Ascending aorta (tissue), 2 donors: ENCODE measurements around the gene CEMIP. TPM values are rescaled to one million over a fixed set of nuclear protein-coding genes. Genes with fewer than 3 reads are reported as not detected.
A peak's percentile ranks its signal among the peaks of the same experiment; 100 is the strongest.

Experiments
- DNase-seq, 2 donors: peaks; one replicate each; pipeline ENCODE4 v3.0.0-alpha.2; 2019; ENCODE audit warnings: low spot score in 2 of 2
- H3K27ac ChIP-seq, 2 donors: fragments of 200-600 bp; sonication (generic); one replicate each; pipeline ENCODE4 v1.5.1; 2016 to 2017; ENCODE audit warnings: mild to moderate bottlenecking in 1 of 2
- H3K27me3 ChIP-seq: fragments of 200-600 bp; sonication (generic); one replicate; pipeline ENCODE4 v1.5.1; 2017
- H3K36me3 ChIP-seq, 2 donors: fragments of 200-600 bp; sonication (generic); one replicate each; pipeline ENCODE4 v1.5.1; 2016
- H3K4me1 ChIP-seq, 2 donors: fragments of 200-600 bp; sonication (generic); one replicate each; pipeline ENCODE4 v1.5.1; 2016 to 2017; ENCODE audit warnings: mild to moderate bottlenecking in 1 of 2
- H3K4me3 ChIP-seq, 2 donors: fragments of 200-600 bp; sonication (generic); one replicate each; pipeline ENCODE4 v1.5.1; 2016 to 2017; ENCODE audit warnings: mild to moderate bottlenecking in 1 of 2
- H3K9me3 ChIP-seq, 2 donors: fragments of 200-600 bp; sonication (generic); one replicate each; pipeline ENCODE4 v1.5.1; 2016
- CTCF ChIP-seq, 3 experiments: fragments of 200-600 bp in 2 of 3; fragments of 450-650 bp in 1 of 3; sonication (generic) in 2 of 3; IDR thresholded peaks; one replicate each; pipeline ENCODE4 v1.5.1; 2016 to 2019; ENCODE audit warnings: antibody characterized with exemption in 3 of 3, mild to moderate bottlenecking in 1 of 3, moderate library complexity in 1 of 3
- intact Hi-C: fragments of 100-400 bp; cut with DNase I; formaldehyde crosslinking; loops from one replicate; pipeline ENCODE4 v1.15.1; 2023
- total RNA-seq: library from RNA; depleted of rRNA; stranded (reverse); fragments of >200 nt; gene quantifications from one replicate; pipeline ENCODE4 v1.1.0, GENCODE V29; 2016

Gene CEMIP
- total RNA-seq, 1 donor from 2014 or later, result not detected

GRCh38 chr15:80836223-80836622 lies 57.1 kb downstream of the CEMIP start:
- no peaks in the 10 kb centered on the region for H3K9me3 ChIP-seq
- no peaks in the 10 kb centered on the region for H3K36me3 ChIP-seq
- no peaks in the 10 kb centered on the region for H3K27me3 ChIP-seq
- H3K4me3 ChIP-seq, result no peak overlapping the region
- H3K27ac ChIP-seq, result peak overlapping the region in 1 of 2 donors; percentile 12
- no peak for TF ChIP-seq CTCF (IDR thresholded peaks at IDR 0.05)
- DNase-seq, result no peak
- intact Hi-C loops, result no loop called here
- H3K4me1 ChIP-seq, result peaks cover 0 to 22% of the 10 kb centered on the region in 2 donors

GRCh38 chr15:80837006-80837405 lies 57.8 kb downstream of the CEMIP start:
- H3K4me1 ChIP-seq, result peaks cover 0 to 20% of the 10 kb centered on the region in 2 donors
- no peak for DNase-seq
- TF ChIP-seq CTCF (IDR thresholded peaks at IDR 0.05), result no peak
- H3K36me3 ChIP-seq, result no peaks in the 10 kb centered on the region
- no peaks in the 10 kb centered on the region for H3K9me3 ChIP-seq
- no peak overlapping the region for H3K27ac ChIP-seq
- H3K27me3 ChIP-seq, result no peaks in the 10 kb centered on the region
- intact Hi-C loops, result no loop called here
- no peak overlapping the region for H3K4me3 ChIP-seq

- no peak for TF ChIP-seq CTCF (IDR thresholded peaks at IDR 0.05)
- H3K9me3 ChIP-seq, result no peaks in the 10 kb centered on the region
- H3K27me3 ChIP-seq, result no peaks in the 10 kb centered on the region
- peaks cover 0 to 12% of the 10 kb centered on the region in 2 donors for H3K4me1 ChIP-seq
- H3K36me3 ChIP-seq, result no peaks in the 10 kb centered on the region
- H3K27ac ChIP-seq, result no peak overlapping the region
- H3K4me3 ChIP-seq, result no peak overlapping the region
- DNase-seq, result no peak
- intact Hi-C loops, result no loop called here
Observed at GRCh38 chr15:80838012-80838411, 58.8 kb downstream of the CEMIP start.

GRCh38 chr15:80838666-80839065 lies 59.5 kb downstream of the CEMIP start:
- no peak for TF ChIP-seq CTCF (IDR thresholded peaks at IDR 0.05)
- Histone ChIP-seq H3K27ac (no peak overlapping the region), H3K9me3 (no peaks in the 10 kb centered on the region), H3K4me3 (no peak overlapping the region), H3K36me3 (no peaks in the 10 kb centered on the region), H3K27me3 (no peaks in the 10 kb centered on the region), H3K4me1 (peaks cover 0 to 12% of the 10 kb centered on the region in 2 donors)
- no peak for DNase-seq
- intact Hi-C loops, result no loop called here

- Histone ChIP-seq H3K27me3 (no peaks in the 10 kb centered on the region), H3K9me3 (no peaks in the 10 kb centered on the region), H3K36me3 (no peaks in the 10 kb centered on the region), H3K4me1 (peaks cover 0 to 12% of the 10 kb centered on the region in 2 donors), H3K4me3 (no peak overlapping the region), H3K27ac (no peak overlapping the region)
- intact Hi-C loops, result no loop called here
- DNase-seq, result no peak
- TF ChIP-seq CTCF (IDR thresholded peaks at IDR 0.05), result no peak
Observed at GRCh38 chr15:80839764-80840130, 60.6 kb downstream of the CEMIP start.
